NB4 (cell line): Measurements from ENCODE around the gene ALG3.

Source experiments
- CTCF ChIP-seq: IDR thresholded peaks from one replicate; pipeline ENCODE4 v1.5.1; 2012; ENCODE audit warnings: low read depth, low read length
- MAX ChIP-seq: IDR thresholded peaks from 2 replicates; pipeline ENCODE4 v1.6.1; 2011; ENCODE audit warnings: low read depth, low read length
- MYC ChIP-seq: IDR thresholded peaks from 2 replicates; pipeline ENCODE4 v1.6.1; 2011; ENCODE audit warnings: low read depth, low read length
- POLR2A ChIP-seq: IDR thresholded peaks from 2 replicates; pipeline ENCODE4 v1.6.1; 2011; ENCODE audit warnings: mild to moderate bottlenecking; ENCODE audit not compliant: insufficient read length; ENCODE audit errors: extremely low read depth

GRCh38 chr3:184277366-184277765 lies 28.6 kb upstream of the ALG3 start:
- TF ChIP-seq CTCF: no peak
- TF ChIP-seq MAX: no peak
- TF ChIP-seq POLR2A: no peak
- TF ChIP-seq MYC: no peak
